ENCODE measurements around the gene ZSCAN9. TPM values are rescaled to one million over a fixed set of nuclear protein-coding genes. Genes with fewer than 3 reads are reported as not detected.
A peak's percentile ranks its signal among the peaks of the same experiment; 100 is the strongest.

ZSCAN9 gene
- total and polyA plus RNA-seq, 3 donors from 2014 or later: 36.5 to 39.6 (median 38.2) TPM

GRCh38 chr6:28207510-28208110 is 17.5 kb upstream of the ZSCAN9 start:
- no peaks in the 10 kb centered on the region for H3K36me3 ChIP-seq (ENCODE audit: low read depth, missing control alignments)
- H3K27me3 ChIP-seq: no peaks in the 10 kb centered on the region
- WGBS, 2 donors: 2 to 6% methylated on average over 27 to 35 of the region's 35 CpGs
- H3K27ac ChIP-seq: no peak overlapping the region
- H3K4me1 ChIP-seq: no peaks in the 10 kb centered on the region
- no peaks in the 10 kb centered on the region for H3K9me3 ChIP-seq
- no peak for DNase-seq
- TF ChIP-seq CTCF (IDR thresholded peaks at IDR 0.05) (no peak), POLR2A (IDR thresholded peaks at IDR 0.05) (no peak)
- peak overlapping the region; percentile 17 to 38 for H3K4me3 ChIP-seq
- intact Hi-C loops (cut with DNase I; ENCODE audit: low total_unique reads): no loop called here

GRCh38 chr6:28208111-28208659 is 16.9 kb upstream of the ZSCAN9 start:
- Histone ChIP-seq H3K27ac (no peak overlapping the region), H3K27me3 (no peaks in the 10 kb centered on the region), H3K36me3 (ENCODE audit: low read depth, missing control alignments) (no peaks in the 10 kb centered on the region), H3K9me3 (no peaks in the 10 kb centered on the region), H3K4me1 (no peaks in the 10 kb centered on the region), H3K4me3 (peak overlapping the region; percentile 17 to 38)
- no peak for DNase-seq
- intact Hi-C loops (cut with DNase I; ENCODE audit: low total_unique reads): no loop called here
- TF ChIP-seq CTCF (IDR thresholded peaks at IDR 0.05) (no peak), POLR2A (IDR thresholded peaks at IDR 0.05) (no peak)
- WGBS, 2 donors: 6 to 12% methylated on average over 23 of the region's 23 CpGs

- Histone ChIP-seq H3K27ac (no peak overlapping the region), H3K27me3 (no peaks in the 10 kb centered on the region)
- WGBS, 2 donors: 58 to 60% methylated on average over 7 of the region's 7 CpGs
Observed at GRCh38 chr6:28209753-28210535, 15.1 kb upstream of the ZSCAN9 start.

GRCh38 chr6:28211840-28212509 is 13.1 kb upstream of the ZSCAN9 start:
- Histone ChIP-seq H3K36me3 (ENCODE audit: low read depth, missing control alignments) (no peaks in the 10 kb centered on the region), H3K27ac (no peak overlapping the region), H3K9me3 (no peaks in the 10 kb centered on the region), H3K4me3 (peak overlapping the region in 1 of 2 donors; percentile 26), H3K27me3 (no peaks in the 10 kb centered on the region), H3K4me1 (no peaks in the 10 kb centered on the region)
- WGBS, 2 donors: 6 to 9% methylated on average over 16 of the region's 16 CpGs
- TF ChIP-seq CTCF (IDR thresholded peaks at IDR 0.05) (no peak), POLR2A (IDR thresholded peaks at IDR 0.05) (no peak)
- no peak for DNase-seq
- intact Hi-C loops (cut with DNase I; ENCODE audit: low total_unique reads): no loop called here

More at GRCh38 chr6:28209753-28210535, 15.1 kb upstream of the ZSCAN9 start:
- no peaks in the 10 kb centered on the region for H3K4me1 ChIP-seq
- no peak for DNase-seq
- no peaks in the 10 kb centered on the region for H3K9me3 ChIP-seq
- no peak overlapping the region for H3K4me3 ChIP-seq
- intact Hi-C loops (cut with DNase I; ENCODE audit: low total_unique reads): no loop called here
- TF ChIP-seq CTCF (IDR thresholded peaks at IDR 0.05) (no peak), POLR2A (IDR thresholded peaks at IDR 0.05) (no peak)
- no peaks in the 10 kb centered on the region for H3K36me3 ChIP-seq (ENCODE audit: low read depth, missing control alignments)

Data from testis (tissue), 3 donors.